ENCODE data around the gene ACTL10.

DNA sequence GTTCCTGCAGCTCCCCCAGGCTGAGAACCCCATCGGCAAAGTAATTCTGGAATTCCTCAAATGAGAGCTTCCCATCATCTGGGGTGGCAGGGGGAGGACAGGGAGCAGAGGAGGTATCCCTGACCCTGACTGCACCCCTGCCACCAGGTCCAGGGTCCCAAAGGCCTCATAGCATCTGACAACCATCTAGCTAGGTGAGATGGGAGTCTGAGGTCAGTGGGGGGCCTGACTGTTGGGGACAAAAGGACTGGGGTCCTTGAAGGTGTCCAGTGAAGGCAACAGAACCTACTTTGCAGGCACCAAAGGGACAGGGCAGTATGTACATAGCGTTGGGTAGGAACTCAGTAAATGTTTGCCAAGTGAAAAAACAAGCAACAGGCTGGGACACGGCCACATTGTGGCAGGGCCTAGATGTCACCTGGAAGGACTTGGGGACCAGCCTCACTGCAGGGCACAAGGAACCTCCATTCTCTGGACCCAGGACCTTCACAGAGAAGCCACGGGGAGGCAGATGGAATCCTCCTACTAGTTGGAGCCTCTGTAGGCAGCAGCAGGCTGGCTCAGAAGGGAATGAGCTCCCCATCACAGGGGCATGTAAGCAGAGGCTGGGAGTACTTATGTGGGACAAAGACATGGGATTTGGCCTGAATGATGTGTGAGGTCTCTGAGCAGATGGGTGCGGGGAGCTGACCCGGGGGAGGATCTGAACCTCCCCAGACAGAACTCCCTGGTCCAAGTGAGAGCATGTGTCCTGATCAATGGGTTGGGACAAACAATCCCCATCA is 4.2 kb downstream of the ACTL10 start:
- TF ChIP-seq, protein P1, sequence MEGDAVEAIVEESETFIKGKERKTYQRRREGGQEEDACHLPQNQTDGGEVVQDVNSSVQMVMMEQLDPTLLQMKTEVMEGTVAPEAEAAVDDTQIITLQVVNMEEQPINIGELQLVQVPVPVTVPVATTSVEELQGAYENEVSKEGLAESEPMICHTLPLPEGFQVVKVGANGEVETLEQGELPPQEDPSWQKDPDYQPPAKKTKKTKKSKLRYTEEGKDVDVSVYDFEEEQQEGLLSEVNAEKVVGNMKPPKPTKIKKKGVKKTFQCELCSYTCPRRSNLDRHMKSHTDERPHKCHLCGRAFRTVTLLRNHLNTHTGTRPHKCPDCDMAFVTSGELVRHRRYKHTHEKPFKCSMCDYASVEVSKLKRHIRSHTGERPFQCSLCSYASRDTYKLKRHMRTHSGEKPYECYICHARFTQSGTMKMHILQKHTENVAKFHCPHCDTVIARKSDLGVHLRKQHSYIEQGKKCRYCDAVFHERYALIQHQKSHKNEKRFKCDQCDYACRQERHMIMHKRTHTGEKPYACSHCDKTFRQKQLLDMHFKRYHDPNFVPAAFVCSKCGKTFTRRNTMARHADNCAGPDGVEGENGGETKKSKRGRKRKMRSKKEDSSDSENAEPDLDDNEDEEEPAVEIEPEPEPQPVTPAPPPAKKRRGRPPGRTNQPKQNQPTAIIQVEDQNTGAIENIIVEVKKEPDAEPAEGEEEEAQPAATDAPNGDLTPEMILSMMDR (conservative IDR thresholded peaks at IDR 0.05) = no peak
- no peak for TF ChIP-seq ZFX (IDR thresholded peaks at IDR 0.05)

All from C4-2B (cell line).